ENCODE measurements around the gene C5orf15.

The C5orf15 gene

GRCh38 chr5:133970325-133970909 is 2.0 kb upstream of the C5orf15 start:
- H3K4me3 ChIP-seq (ENCODE audit: control insufficient read depth, low read depth, low read length), result no peak overlapping the region
- no peak for DNase-seq (ENCODE audit: low read depth)
- TF ChIP-seq CTCF (IDR thresholded peaks at IDR 0.05; ENCODE audit: control insufficient read depth, insufficient read depth, low read depth, low read length, missing control alignments), result no peak

GRCh38 chr5:133969654-133970324 is 1.4 kb upstream of the C5orf15 start:
- H3K4me3 ChIP-seq (ENCODE audit: control insufficient read depth, low read depth, low read length), result no peak overlapping the region
- no peak for TF ChIP-seq CTCF (IDR thresholded peaks at IDR 0.05; ENCODE audit: control insufficient read depth, insufficient read depth, low read depth, low read length, missing control alignments)
- DNase-seq (ENCODE audit: low read depth), result no peak

- DNase-seq (ENCODE audit: low read depth), result no peak
- no peak for TF ChIP-seq CTCF (IDR thresholded peaks at IDR 0.05; ENCODE audit: control insufficient read depth, insufficient read depth, low read depth, low read length, missing control alignments)
- peak overlapping the region; percentile 94 for H3K4me3 ChIP-seq (ENCODE audit: control insufficient read depth, low read depth, low read length)
Measured at GRCh38 chr5:133967698-133968203, 674 bp downstream of the C5orf15 start.

GRCh38 chr5:133967124-133967523 is 1.3 kb downstream of the C5orf15 start:
- H3K4me3 ChIP-seq (ENCODE audit: control insufficient read depth, low read depth, low read length), result no peak overlapping the region
- no peak for DNase-seq (ENCODE audit: low read depth)
- no peak for TF ChIP-seq CTCF (IDR thresholded peaks at IDR 0.05; ENCODE audit: control insufficient read depth, insufficient read depth, low read depth, low read length, missing control alignments)

GRCh38 chr5:133966090-133966489 is 2.3 kb downstream of the C5orf15 start:
- DNase-seq (ENCODE audit: low read depth), result no peak
- TF ChIP-seq CTCF (IDR thresholded peaks at IDR 0.05; ENCODE audit: control insufficient read depth, insufficient read depth, low read depth, low read length, missing control alignments), result no peak
- H3K4me3 ChIP-seq (ENCODE audit: control insufficient read depth, low read depth, low read length), result no peak overlapping the region

GRCh38 chr5:133963493-133964128 is 4.8 kb downstream of the C5orf15 start:
- no peak overlapping the region for H3K4me3 ChIP-seq (ENCODE audit: control insufficient read depth, low read depth, low read length)
- TF ChIP-seq CTCF (IDR thresholded peaks at IDR 0.05; ENCODE audit: control insufficient read depth, insufficient read depth, low read depth, low read length, missing control alignments), result no peak
- DNase-seq (ENCODE audit: low read depth), result no peak

All from AG09309 (cell line).